PC-3 (cell line): ENCODE results near the gene MAB21L2. TPM values are rescaled to one million over a fixed set of nuclear protein-coding genes. Genes with fewer than 3 reads are reported as not detected.

Experiments
- ATAC-seq: fragments of 200-7000 bp; cut with Tn5 transposase; 2 replicates; pipeline ENCODE4 v1.9.1; 2020; ENCODE audit warnings: mild to moderate bottlenecking, moderate library complexity
- BruUV-seq: library from RNA; stranded (reverse); fragments of 400-500 nt; replicated peaks from 2 replicates; lab custom pipeline; 2021; lab: Mats Ljungman, UMichigan
- CTCF ChIA-PET: fragments of 300-600 bp; sonication (Branson Sonifier 250); formaldehyde crosslinking; loops from one replicate; lab custom pipeline; 2022; ENCODE audit warnings: antibody characterized with exemption; lab: Charles Lee
- POLR2A ChIA-PET: fragments of 300-600 bp; sonication (Branson Sonifier 250); formaldehyde crosslinking; loops from one replicate; lab custom pipeline; 2022; ENCODE audit warnings: antibody characterized with exemption; ENCODE audit not compliant: unreplicated experiment; lab: Charles Lee
- DNase-seq: peaks from one replicate; pipeline ENCODE4 v3.0.0-alpha.2; 2015
- H2AFZ ChIP-seq: fragments of 300-600 bp; sonication (generic); 2 replicates; pipeline ENCODE4 v1.6.0; 2016; ENCODE audit warnings: antibody characterized with exemption, low read length
- H3F3A ChIP-seq: fragments of 300-600 bp; sonication (generic); one replicate; pipeline ENCODE4 v1.6.0; 2017; ENCODE audit warnings: antibody characterized with exemption, low read length, control low read depth, mild to moderate bottlenecking; ENCODE audit not compliant: unreplicated experiment
- H3K27ac ChIP-seq: fragments of 300-600 bp; sonication (generic); 2 replicates; pipeline ENCODE4 v1.5.1; 2016; ENCODE audit warnings: mild to moderate bottlenecking, low read length
- H3K27me3 ChIP-seq: fragments of 300-600 bp; sonication (generic); 2 replicates; pipeline ENCODE4 v1.6.1; 2016; ENCODE audit warnings: low read length, mixed read lengths
- H3K36me3 ChIP-seq: fragments of 300-600 bp; sonication (generic); 2 replicates; pipeline ENCODE4 v1.6.1; 2016; ENCODE audit warnings: low read depth, mixed run types, low read length, mixed read lengths
- H3K4me1 ChIP-seq: fragments of 300-600 bp; sonication (generic); 2 replicates; pipeline ENCODE4 v1.5.1; 2016; ENCODE audit warnings: low read length; ENCODE audit not compliant: insufficient read depth
- H3K4me2 ChIP-seq: fragments of 300-600 bp; sonication (generic); 2 replicates; pipeline ENCODE4 v1.6.0; 2016; ENCODE audit warnings: low read length
- H3K4me3 ChIP-seq: fragments of 300-600 bp; sonication (generic); 2 replicates; pipeline ENCODE4 v1.5.1; 2016; ENCODE audit warnings: mild to moderate bottlenecking, low read length, mixed read lengths
- H3K79me2 ChIP-seq: fragments of 300-600 bp; sonication (generic); 2 replicates; pipeline ENCODE4 v1.6.1; 2017; ENCODE audit warnings: low read length, mixed read lengths
- H3K9ac ChIP-seq: fragments of 300-600 bp; sonication (generic); 2 replicates; pipeline ENCODE4 v1.6.0; 2016; ENCODE audit warnings: mild to moderate bottlenecking, low read length
- H3K9me2 ChIP-seq: fragments of 300-600 bp; sonication (generic); replicated peaks from 2 replicates; pipeline ENCODE4 v1.6.1; 2016; ENCODE audit warnings: mixed run types, low read length, mixed read lengths
- H3K9me3 ChIP-seq: fragments of 300-600 bp; sonication (generic); 2 replicates; pipeline ENCODE4 v1.6.1; 2016; ENCODE audit warnings: low read length, mixed read lengths
- H4K20me1 ChIP-seq: fragments of 300-600 bp; sonication (generic); 2 replicates; pipeline ENCODE4 v1.6.1; 2016; ENCODE audit warnings: low read length, mixed read lengths
- EZH2 ChIP-seq: fragments of 300-600 bp; sonication (generic); IDR thresholded peaks from one replicate; pipeline ENCODE4 v1.6.1; 2017; ENCODE audit warnings: antibody characterized with exemption, mild to moderate bottlenecking, low read length; ENCODE audit not compliant: unreplicated experiment
- EZH2phosphoT487 ChIP-seq: fragments of 300-600 bp; sonication (generic); IDR thresholded peaks from 2 replicates; pipeline ENCODE4 v1.6.1; 2018; ENCODE audit warnings: mild to moderate bottlenecking, antibody characterized with exemption, low read length, borderline replicate concordance
- intact Hi-C: fragments of 100-400 bp; cut with micrococcal nuclease; formaldehyde crosslinking; loops from 2 replicates; pipeline ENCODE4 v1.9.0; 2023
- total RNA-seq: library from RNA; depleted of rRNA; stranded (reverse); fragments of >200 nt; gene quantifications from 2 replicates; pipeline ENCODE4 v1.2.3, GENCODE V29; 2014
- TF ChIP-seq, protein P1 (sequence below): fragments of 300-600 bp; sonication (generic); conservative IDR thresholded peaks from 2 replicates; pipeline ENCODE4 v1.5.1; 2017; ENCODE audit warnings: antibody characterized with exemption, low read depth, mild to moderate bottlenecking, low read length

MAB21L2 gene
- total RNA-seq, 1 experiment from 2014 or later: not detected

DNA sequence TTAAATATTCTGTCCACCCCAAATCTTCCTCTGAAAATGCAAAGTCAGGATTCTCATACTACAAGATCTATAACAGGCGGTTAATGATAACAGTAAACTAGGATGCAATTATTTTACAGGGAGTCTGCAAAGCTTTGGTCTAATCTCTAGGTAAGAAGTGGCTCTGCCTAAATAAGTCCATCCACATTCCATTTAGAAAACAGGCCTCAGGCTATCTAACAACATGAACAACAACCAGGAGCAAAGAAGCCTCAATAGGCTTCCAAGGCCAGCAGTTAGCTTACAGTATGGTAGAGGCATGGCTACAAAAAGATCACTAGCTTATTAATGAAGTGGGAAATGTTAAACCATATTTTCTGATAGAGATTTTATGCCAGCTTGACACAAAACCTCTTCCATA lies 6.4 kb downstream of the MAB21L2 start:
- no peaks in the 10 kb centered on the region for H3F3A ChIP-seq
- no TSS peak for BruUV-seq

DNA sequence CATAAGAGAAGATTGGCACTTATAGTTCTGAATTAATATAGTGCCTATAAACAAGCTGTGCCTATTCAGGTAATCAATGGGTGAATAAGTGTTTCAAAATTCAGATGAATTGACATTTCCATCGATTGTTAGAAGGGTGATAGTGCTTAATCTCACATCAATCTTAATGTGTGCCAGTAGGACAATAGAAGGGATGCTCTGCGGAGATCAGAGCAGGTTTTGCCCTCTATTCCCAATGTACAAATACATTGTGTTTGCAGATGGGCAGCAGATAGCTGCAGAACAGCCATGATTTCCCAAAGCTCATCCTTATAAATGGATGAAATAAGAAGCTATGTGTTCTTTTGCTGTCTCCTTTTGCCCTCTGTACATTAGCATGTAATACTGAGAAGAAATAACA lies 7.2 kb downstream of the MAB21L2 start:
- DNase-seq: no peak
- Histone ChIP-seq H3K9me2 (no peaks in the 10 kb centered on the region), H3F3A (no peaks in the 10 kb centered on the region), H3K36me3 (no peaks in the 10 kb centered on the region; the same call in 1 of the 2 replicates), H3K9ac (no peak overlapping the region), H3K9me3 (no peaks in the 10 kb centered on the region), H3K4me2 (no peak overlapping the region), H4K20me1 (no peaks in the 10 kb centered on the region), H3K4me3 (no peak overlapping the region), H3K27me3 (no peaks in the 10 kb centered on the region), H2AFZ (no peak overlapping the region), H3K79me2 (no peaks in the 10 kb centered on the region), H3K4me1 (no peaks in the 10 kb centered on the region), H3K27ac (no peak overlapping the region)
- TF ChIP-seq EZH2: no peak
- no peak for TF ChIP-seq EZH2phosphoT487
- TF ChIP-seq, protein P1, sequence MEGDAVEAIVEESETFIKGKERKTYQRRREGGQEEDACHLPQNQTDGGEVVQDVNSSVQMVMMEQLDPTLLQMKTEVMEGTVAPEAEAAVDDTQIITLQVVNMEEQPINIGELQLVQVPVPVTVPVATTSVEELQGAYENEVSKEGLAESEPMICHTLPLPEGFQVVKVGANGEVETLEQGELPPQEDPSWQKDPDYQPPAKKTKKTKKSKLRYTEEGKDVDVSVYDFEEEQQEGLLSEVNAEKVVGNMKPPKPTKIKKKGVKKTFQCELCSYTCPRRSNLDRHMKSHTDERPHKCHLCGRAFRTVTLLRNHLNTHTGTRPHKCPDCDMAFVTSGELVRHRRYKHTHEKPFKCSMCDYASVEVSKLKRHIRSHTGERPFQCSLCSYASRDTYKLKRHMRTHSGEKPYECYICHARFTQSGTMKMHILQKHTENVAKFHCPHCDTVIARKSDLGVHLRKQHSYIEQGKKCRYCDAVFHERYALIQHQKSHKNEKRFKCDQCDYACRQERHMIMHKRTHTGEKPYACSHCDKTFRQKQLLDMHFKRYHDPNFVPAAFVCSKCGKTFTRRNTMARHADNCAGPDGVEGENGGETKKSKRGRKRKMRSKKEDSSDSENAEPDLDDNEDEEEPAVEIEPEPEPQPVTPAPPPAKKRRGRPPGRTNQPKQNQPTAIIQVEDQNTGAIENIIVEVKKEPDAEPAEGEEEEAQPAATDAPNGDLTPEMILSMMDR: no peak
- CTCF ChIA-PET: no interaction called here
- no peak for ATAC-seq
- BruUV-seq: no TSS peak
- POLR2A ChIA-PET: no interaction called here
- intact Hi-C loops: no loop called here

More for the DNA sequence above, 6.4 kb downstream of the MAB21L2 start:
- DNase-seq (no peak), ATAC-seq (no peak)
- intact Hi-C loops: no loop called here
- CTCF ChIA-PET: no interaction called here
- H3K36me3 ChIP-seq: no peaks in the 10 kb centered on the region; the same call in 1 of the 2 replicates
- H4K20me1 ChIP-seq: no peaks in the 10 kb centered on the region
- H3K4me3 ChIP-seq: no peak overlapping the region
- no peaks in the 10 kb centered on the region for H3K79me2 ChIP-seq
- no peak overlapping the region for H3K27ac ChIP-seq
- H3K4me1 ChIP-seq: no peaks in the 10 kb centered on the region
- H2AFZ ChIP-seq: no peak overlapping the region
- TF ChIP-seq, protein P1: no peak
- no peak for TF ChIP-seq EZH2
- TF ChIP-seq EZH2phosphoT487: no peak
- POLR2A ChIA-PET: no interaction called here
- H3K9me3 ChIP-seq: no peaks in the 10 kb centered on the region
- no peaks in the 10 kb centered on the region for H3K9me2 ChIP-seq
- no peak overlapping the region for H3K9ac ChIP-seq
- H3K27me3 ChIP-seq: no peaks in the 10 kb centered on the region
- no peak overlapping the region for H3K4me2 ChIP-seq

DNA sequence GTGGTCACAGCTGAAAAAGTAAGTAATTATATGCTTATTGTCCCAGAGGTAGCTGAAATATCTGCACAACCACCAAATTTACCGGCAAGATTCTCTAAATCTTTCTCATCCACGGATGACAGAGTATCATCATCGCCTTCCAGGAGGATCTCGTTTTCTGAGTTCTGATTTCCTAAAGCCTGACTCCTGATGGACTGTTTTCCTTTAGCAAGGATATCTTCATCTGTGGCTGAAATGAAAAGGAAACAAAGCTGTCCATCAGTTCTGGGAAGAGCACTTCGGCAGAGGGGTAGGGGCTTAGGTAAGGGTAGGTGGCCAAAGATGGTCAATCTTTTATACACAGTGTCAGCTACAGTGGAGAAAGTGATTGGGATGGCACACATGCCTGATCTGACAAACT lies 8.7 kb downstream of the MAB21L2 start:
- TF ChIP-seq EZH2phosphoT487 (no peak), EZH2 (no peak)
- TF ChIP-seq, protein P1: no peak
- Histone ChIP-seq H3K4me1 (no peaks in the 10 kb centered on the region), H3K36me3 (no peaks in the 10 kb centered on the region), H3F3A (no peaks in the 10 kb centered on the region), H3K4me3 (no peak overlapping the region), H4K20me1 (no peaks in the 10 kb centered on the region), H3K27me3 (no peaks in the 10 kb centered on the region), H3K9me2 (no peaks in the 10 kb centered on the region), H3K4me2 (no peak overlapping the region), H3K9me3 (no peaks in the 10 kb centered on the region), H3K9ac (no peak overlapping the region), H3K79me2 (no peaks in the 10 kb centered on the region), H2AFZ (no peak overlapping the region), H3K27ac (no peak overlapping the region)
- ATAC-seq (no peak), DNase-seq (no peak)
- ChIA-PET POLR2A (no interaction called here), CTCF (no interaction called here)
- no TSS peak for BruUV-seq
- intact Hi-C loops: no loop called here
